NCI-H748 treated with DMSO at 0.1 percent for 48 hours (cell line): ENCODE data around the gene ARHGAP22.
"Not testable (repeated sequence)": the region's sequence is repeated elsewhere in the genome, so short reads cannot be mapped to it uniquely, and the experiment has no call there.

Experiments used
- DNase-seq: peaks from one replicate; lab custom pipeline; 2025; lab: John Stamatoyannopoulos, UW

The ARHGAP22 gene, protein sequence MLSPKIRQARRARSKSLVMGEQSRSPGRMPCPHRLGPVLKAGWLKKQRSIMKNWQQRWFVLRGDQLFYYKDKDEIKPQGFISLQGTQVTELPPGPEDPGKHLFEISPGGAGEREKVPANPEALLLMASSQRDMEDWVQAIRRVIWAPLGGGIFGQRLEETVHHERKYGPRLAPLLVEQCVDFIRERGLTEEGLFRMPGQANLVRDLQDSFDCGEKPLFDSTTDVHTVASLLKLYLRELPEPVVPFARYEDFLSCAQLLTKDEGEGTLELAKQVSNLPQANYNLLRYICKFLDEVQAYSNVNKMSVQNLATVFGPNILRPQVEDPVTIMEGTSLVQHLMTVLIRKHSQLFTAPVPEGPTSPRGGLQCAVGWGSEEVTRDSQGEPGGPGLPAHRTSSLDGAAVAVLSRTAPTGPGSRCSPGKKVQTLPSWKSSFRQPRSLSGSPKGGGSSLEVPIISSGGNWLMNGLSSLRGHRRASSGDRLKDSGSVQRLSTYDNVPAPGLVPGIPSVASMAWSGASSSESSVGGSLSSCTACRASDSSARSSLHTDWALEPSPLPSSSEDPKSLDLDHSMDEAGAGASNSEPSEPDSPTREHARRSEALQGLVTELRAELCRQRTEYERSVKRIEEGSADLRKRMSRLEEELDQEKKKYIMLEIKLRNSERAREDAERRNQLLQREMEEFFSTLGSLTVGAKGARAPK

DNA sequence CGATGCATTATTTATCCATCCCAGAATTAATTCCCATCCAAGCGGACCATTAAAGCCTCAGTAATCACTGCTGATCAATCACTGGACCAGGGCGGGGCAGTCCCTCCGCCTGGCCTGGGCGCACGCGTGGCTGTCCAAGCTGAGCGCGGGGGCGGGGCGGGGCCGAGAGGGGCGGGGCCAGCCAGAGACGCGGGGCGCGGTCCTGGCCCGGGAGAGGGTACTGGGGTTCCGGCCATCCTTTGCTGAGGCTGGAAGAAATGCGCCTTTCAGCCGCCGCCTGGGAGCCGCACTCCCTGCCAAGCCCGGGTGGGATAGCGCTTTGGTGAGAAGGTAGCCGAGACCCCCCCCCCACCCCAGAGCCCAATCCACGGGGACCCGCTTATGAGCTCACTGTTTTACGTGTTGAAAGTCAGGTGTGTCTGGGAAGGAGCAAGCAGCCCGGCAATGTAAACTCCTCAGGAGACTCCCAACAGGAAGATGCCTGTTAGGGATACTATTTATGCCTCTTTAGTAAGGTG is at the start of gene ARHGAP22:
Gene ARHGAP22, minus strand, starts transcription at position 83 of the 518 bp plus-strand sequence. CDS start 277 bp downstream, outside the sequence.
- DNase-seq, result no peak

DNA sequence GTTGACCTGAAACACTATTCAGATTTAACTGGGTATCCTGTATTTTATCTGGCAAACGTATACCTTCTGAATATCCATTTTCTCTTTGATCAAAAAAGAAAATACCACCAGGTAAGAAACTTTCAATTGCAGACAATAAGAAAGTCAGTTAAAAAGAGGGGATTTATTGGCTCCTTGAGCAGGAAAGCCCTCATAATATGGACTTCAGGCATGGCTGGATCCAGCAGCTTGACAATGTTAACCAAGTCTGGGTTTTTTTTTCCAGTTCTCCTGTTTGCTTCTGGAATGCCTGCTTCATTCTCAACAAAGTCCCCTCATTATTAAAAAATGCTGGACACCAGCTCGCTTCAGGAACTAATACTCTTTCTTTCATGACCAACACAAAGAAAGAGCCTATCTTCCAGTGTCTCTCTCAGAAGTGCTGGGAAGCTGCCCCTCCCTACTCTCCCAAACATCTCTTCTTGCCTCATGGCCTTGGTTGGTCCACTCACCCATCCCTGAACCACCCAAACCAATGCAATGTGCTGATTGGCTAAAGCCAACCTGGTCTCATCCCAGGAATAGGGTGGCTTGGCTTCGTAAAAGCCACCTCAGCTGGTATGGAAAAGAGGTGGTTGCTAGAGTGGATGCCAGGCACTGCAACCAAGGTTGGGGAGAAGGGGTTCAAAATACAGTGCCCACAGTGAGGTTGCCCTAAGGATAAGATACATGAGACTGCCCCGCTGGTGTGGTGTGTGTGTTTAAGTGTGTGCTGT is 49.2 kb upstream of the ARHGAP22 start:
- no peak for DNase-seq

DNA sequence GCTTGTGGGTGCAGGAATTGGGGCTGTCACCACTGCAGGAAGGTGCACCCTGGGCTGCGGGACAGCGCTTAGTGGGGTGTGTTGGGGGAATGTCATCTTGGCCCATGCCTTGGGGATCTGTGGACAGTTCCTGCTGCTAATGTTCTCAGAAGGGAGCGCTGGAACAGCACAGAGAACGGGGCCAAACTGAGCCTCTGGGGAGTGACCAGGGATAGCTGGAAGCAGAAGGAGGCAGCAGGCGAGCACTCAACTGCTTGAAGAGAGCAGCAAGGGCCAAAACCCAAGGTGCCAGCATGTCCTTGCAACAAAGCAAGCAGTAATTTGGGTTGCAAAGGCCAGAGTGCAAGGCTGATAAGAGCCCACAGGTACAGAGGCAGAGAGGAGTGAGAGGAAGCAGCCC is 48.5 kb upstream of the ARHGAP22 start:
- DNase-seq, result no peak

DNA sequence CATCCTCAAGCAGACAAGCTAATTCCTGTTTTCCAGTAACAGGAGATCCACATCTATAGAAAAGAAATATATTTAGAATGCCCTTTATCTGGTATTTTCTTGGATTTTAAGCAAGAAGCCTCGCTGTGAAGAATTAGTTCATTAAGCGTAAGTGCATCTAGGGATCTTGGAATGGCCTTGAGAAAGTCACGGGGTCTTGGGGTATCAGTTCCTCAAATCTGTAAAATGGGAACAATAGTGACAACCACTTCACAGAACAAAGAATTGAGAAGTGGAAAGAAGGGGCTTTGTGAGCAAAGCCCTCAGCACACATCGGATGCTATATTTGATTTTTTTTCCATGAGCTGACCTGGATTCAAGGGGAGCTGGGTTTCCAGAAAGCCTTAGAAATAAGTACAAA is 47.5 kb upstream of the ARHGAP22 start:
- DNase-seq, result no peak

DNA sequence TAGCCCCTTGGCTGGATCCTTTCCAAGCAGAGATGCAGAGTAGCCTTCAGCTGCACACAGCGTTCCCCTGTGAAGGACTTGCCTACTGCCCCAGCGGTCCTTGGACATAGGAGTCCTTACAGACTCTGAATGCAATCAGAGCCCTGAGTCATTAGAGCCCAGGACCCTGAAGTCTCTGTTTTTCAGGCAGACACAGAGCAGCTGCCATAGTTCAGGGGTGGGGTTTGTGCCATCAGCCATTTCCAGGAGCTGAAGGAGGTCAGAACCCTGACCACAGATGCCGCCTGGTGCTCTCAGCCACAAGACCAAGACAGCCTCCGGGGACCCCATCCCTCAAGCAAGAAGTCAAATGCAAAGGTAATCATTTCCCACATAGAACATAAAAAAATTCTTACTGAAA is 47.0 kb upstream of the ARHGAP22 start:
- no peak for DNase-seq

DNA sequence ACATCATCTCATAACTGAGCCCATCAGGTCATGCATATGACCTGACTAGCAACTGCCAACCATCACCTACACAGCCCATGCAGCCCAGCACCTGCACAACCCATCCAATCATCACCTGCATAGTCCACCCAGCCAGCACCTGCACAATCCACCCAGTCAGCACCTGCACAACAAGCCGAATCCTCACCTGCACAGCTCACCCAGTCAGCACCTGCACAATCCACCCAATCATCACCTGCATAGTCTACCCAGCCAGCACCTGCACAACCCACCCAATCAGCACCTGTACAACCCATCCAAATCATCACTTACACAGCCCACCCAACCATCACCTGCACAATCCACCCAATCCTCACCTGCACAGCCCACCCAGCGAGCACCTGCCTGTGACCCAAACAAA is 46.4 kb upstream of the ARHGAP22 start:
- peak; percentile 16 for DNase-seq

DNA sequence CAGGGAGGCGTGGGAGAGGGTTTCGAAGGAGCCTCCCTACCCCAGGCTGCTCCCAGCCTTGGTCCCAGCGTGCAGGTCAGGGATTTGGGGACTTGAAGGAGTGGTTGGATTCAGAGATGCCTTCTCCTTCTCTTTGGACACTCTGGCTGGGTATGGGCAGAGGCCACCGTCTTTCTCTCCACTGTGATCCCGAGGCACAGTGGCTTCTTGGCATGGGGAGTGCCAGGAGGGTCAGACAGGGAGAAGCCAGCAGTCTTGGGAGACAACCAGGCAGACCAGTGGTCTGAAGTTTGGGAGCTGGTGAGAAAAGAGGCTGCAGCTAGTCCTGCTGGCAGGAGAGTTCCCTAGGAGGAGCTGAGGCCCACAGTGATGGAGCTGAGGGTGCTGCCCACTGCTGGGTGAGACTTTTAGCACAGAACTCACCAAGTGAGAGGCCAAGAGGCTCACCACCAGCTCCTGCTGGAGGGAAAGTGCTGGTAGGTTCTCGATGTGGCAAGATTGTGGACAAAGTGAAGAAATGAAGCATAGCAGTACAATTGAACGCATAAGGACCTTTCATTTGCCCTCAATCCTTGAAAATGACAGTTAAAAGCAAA is 44.6 kb upstream of the ARHGAP22 start:
- no peak for DNase-seq

DNA sequence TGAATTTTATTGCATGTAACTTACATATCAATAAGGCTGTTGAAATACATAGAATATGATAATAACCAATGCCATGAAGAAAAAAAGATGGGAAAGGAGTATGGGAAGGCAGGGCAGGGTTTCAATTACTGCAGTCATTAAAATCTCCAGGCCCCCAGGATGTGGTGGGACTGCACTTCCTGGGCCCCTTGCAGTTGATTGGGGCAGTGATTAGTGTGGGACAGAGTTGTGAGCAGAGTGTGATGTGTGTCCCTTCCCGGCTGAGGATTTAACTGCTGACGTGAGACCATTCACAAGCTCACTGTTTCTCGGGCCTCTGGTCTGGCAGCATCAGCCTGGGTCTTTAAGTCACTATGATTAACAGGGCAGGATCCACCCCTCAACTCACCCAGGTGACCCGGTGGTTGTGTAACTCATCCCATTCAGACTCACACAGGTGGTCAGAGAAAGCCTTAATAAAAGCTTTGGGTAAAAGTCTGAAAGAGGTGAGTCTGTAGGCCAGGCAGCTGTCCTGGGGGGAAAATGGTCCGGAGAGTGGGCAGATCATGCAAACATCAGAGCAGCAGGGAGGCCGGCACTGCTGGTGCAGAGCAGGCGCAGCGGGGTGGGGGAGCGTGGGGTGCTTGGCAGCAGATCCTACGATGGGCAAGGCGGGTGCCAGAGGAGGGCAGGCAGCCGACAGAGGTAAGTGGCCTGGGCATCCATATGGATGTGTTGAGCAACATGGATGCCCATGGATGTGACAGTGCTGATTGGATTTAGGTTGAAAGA is 43.5 kb upstream of the ARHGAP22 start:
- DNase-seq, result no peak

DNA sequence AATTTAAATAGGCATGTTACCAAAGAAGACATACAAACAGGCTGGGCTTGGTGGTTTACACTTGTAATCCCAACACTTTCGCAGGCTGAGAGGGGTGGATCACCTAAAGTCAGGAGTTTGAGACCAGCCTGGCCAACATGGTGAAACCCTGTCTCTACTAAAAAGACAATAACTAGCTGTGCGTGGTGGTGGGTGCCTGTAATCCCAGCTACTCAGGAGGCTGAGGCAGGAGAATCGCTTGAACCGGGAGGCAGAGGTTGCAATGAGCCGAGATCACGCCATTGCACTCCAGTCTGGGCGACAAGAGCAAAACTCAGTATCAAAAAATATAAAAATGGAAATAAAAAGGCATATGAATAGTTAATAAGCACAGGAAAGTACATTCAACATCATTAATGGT is 42.2 kb upstream of the ARHGAP22 start:
- not testable (repeated sequence) for DNase-seq

DNA sequence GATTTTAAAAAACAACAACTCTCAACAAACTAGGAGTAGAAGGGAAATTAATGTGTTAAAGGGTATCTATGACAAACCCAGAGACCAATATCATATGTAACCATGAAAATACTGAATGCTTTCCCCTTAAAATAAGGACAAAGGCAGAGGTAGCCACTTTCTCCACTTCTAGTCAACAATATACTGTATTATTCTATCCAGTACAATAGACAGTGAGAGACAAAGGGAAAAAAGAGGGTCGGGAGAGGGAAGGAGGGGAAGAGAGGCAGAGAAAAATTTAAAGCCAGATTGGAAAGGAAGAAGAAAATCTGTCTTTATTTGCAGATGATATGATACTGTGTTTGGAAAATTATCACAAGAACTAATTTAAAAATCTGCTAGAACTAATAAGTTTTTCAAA is 40.7 kb upstream of the ARHGAP22 start:
- no peak for DNase-seq

DNA sequence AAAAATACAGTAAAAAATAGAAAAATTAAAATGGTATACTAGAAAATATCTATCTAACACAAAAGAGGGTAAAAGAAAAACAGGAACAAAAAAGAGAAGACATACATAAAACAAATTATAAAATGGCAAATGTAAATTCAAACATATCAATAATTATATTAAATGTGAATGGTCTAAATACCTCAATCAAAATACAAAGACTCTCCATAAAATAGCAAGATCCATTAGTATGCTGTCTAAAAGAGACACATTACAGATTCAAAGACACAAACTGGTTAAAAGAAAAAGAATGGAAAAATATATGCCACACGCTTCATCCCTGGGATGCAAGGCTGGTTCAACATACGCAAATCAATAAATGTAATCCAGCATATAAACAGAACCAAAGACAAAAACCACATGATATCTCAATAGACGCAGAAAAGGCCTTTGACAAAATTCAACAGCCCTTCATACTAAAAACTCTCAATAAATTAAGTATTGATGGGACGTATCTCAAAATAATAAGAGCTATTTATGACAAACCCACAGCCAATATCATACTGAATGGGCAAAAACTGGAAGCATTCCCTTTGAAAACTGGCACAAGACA is 36.3 kb upstream of the ARHGAP22 start:
- DNase-seq, result not testable (repeated sequence)

DNA sequence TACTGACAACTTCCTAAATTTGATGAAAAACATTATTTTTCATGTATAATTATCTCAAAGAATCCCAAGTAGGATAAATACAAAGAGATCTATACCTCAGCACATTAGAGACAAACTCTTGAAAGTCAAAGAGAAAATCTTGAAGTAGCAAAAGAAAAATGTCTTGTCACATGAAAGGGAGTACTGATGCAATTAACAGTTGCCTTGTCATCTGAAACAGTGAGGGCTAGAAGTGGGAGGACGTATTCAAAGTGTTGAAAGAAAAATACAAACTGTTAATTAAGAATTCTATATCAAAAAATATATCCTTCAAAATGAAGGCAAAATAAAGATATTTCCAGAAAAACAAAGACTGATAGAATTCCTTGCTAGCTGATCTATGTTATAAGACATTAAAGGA is 35.5 kb upstream of the ARHGAP22 start:
- DNase-seq, result no peak

DNA sequence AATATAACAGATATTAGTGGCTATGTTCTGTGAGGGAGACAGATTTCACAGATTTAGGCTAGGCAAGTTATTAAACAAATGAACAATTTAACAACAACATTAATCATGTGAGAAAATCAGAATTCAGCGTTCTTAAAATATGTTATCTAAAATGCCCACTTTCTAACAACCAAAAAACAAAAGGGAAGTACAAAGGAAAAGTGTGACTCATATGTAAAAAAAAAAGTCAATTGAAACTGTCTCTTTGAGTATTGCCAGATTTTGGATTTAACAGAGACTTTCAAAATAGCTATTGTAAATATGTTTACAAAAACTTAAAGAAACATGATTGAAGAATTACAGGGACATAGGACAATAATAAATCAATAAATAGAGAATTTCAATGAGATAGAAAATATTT is 34.8 kb upstream of the ARHGAP22 start:
- DNase-seq, result no peak

DNA sequence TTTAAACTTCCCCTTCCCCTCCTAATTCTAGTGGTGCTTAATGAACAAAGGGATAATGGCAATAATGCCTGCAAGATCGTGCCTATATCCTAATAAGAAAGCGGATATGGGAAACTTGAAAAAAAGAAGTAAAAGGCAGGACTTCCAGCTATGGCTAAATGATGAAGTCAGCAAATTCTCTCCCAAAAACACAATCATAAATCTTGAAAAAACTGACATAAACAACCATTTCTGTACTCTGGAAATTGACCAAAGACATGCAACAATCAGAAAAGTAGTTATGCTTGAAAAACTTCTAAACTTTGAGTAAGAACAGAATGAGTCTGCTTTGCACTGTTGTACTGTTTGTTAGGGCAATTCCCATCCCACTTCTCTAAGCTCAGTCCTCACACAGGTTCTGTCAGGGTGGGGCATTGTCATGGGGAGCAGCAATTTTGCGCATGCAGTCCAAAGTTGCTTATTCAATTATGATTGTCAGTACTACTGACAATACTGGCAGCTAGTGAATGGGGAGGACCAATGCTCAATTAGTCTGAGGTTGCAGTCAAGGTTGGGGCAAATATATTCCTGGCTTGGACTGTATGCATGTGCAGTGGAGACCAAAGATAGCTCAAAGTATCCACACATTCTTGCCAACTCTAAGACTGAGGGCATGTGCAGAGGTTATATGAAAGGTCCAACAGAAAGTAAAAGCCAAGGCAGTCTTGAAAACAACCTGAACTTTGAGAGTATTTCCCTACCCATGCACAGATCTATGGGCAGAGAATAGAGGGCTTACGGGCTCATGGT is 34.1 kb upstream of the ARHGAP22 start:
- no peak for DNase-seq

DNA sequence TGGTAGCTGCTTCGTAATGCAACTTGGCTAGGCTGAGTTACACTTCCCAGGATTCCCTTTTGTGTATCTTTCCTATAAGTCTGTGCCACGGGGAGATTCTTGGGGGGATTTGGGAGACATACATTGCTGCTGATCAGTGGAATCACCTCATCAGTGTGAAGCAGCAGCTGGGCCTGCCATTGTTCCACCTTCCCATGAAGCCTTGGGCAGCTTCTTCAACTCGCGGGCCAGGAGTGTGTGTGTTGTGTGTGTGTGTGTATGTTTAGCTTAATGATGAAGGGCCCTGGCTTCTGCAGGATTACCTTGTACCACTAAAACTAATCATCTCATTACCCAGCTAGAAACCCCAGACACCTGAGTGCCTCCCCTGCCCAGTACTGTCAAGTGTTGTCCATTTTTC is 33.3 kb upstream of the ARHGAP22 start:
- no peak for DNase-seq

DNA sequence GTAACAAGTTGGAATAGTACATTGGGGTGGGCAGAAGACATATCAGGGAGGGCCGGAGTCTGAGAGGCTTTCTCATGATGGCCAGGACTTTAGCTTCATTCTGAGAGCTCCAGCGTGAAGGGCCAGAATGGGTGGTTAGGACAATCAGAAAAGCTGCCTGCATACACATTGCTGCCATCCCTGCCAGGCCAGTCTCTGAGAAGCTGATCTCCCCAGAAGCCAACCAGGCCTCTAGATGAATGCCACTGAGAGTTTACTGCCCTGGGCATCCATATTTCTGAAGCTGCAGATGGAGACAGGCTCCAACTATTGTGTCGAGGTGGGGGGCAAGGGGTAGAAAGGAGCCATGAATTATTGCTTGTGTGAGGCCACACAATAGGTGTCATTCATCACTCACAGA is 32.0 kb upstream of the ARHGAP22 start:
- DNase-seq, result no peak

DNA sequence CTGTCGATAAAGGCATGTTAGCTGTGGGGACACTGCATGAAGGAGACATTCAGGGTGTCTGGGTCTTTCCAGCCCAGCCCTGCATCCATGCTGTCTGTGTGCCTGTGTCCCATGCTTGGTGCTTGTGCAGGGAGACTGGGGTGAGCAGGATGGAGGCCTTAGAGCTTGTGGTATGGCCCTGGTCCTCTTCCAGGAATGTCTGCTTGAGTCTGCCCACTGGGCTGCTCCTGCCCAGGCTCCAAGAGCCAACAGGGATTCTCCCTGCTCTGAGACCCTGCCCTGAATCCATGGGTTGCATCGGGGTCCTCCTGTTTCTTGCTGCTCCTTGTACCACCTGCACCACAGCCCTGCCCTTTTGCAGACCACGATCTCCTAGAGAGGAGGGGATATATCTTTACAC is 31.4 kb upstream of the ARHGAP22 start:
- DNase-seq, result no peak

DNA sequence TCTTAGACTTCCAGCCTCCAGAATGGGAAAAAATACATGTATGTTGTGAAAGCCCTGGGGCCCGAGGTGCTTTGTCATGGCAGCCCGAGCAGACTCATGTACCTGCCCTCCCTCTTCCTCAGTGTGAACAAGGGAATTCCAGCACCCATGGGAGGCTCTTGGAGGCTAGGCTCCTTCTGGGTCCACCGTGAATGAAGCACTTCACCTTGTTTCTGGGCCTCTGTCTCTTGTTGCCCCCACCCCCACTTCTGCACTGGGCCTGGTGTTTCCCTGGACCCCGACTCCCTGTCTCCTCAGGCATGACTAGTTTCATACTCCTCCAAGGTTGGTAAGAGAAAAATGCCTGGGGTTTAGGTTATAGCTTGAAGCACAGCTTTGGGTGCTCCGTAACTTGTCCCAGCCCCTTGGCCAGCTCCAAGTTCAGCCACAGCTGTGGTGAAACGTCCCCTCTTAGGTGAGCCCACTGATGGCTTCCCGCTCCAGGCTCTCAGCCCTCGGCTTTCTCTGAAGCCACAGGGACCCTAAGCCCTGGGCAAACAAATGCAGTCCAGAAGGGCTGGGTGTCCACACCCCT is 30.2 kb upstream of the ARHGAP22 start:
- DNase-seq, result no peak

DNA sequence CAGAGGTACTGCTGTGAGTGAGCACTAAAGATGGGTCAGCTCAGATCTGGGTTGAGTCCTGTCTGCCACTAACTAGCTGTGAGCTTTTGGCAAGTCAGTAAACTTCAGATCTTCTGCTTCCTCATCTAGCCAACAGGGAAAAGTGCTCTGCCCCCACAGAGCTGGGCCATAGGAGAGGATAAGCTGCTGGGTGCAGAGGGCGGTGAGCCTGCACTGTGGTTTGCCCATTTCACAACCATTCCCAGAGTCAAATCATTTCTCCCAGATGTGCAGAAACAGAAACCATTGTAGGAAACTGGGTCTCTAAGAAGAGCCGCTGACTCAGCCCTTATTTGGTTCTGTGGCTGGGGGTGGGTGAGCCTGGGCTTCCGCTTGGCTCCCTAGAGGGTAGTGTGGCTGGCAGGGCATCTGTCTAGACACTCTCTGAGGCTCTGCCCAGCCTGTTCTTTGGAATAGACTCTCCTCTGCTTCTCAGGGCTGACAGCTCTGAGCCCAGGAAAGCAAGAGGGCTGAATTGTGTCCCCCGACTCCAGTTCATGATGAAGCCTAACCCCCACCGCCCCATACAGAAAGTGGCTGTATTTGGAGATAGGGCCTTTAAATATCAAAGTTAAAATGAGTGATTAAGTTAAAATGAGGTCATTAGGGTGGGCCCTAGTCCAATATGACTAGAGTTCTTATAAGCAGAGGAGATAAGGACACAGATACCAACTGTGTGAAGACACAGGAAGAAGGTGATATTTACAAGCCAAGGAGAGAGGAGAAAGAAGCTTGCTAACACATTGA is 29.5 kb upstream of the ARHGAP22 start:
- no peak for DNase-seq
